Activated naive CD8-positive, alpha-beta T cell (primary cell): Measurements from ENCODE around the gene GPR42.

ENCODE experiments used
- H3K27ac Mint-ChIP-seq: one replicate; pipeline ENCODE4 v1.8.0; 2021; ENCODE audit warnings: mixed read lengths
- H3K27me3 Mint-ChIP-seq: one replicate; pipeline ENCODE4 v1.8.0; 2021; ENCODE audit warnings: mixed read lengths
- H3K36me3 Mint-ChIP-seq: one replicate; pipeline ENCODE4 v1.8.0; 2021; ENCODE audit warnings: mixed read lengths
- H3K4me1 Mint-ChIP-seq: one replicate; pipeline ENCODE4 v1.8.0; 2021; ENCODE audit warnings: low read depth, mixed read lengths
- H3K4me3 Mint-ChIP-seq: one replicate; pipeline ENCODE4 v1.8.0; 2021; ENCODE audit warnings: mild to moderate bottlenecking, mixed read lengths
- H3K9me3 Mint-ChIP-seq: one replicate; pipeline ENCODE4 v1.8.0; 2021; ENCODE audit warnings: low read depth, mixed read lengths

The GPR42 gene

DNA sequence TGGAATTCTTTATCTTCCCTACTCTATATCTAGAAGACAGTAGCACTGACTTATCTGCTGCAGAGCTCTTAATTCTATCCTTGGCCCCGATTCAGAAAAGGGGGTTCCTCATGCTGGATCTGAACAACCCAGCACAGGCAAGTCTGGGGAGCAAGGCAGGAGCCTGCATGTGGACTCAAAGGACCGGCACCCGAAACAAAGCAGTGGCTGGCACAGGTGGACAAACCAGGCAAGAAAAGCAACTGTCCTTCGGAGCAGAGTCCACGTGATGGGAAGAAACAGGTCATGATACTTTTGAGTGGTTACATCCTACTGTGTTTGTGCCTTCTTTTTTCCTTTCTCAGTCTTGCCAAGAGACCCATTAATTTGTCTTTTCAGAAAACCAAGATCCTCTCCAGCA lies 38.3 kb downstream of the GPR42 start:
- Mint-ChIP-seq H3K4me3 (no peak overlapping the region), H3K4me1 (no peaks in the 10 kb centered on the region), H3K27me3 (no peaks in the 10 kb centered on the region), H3K9me3 (no peaks in the 10 kb centered on the region), H3K36me3 (no peaks in the 10 kb centered on the region), H3K27ac (no peak overlapping the region)

DNA sequence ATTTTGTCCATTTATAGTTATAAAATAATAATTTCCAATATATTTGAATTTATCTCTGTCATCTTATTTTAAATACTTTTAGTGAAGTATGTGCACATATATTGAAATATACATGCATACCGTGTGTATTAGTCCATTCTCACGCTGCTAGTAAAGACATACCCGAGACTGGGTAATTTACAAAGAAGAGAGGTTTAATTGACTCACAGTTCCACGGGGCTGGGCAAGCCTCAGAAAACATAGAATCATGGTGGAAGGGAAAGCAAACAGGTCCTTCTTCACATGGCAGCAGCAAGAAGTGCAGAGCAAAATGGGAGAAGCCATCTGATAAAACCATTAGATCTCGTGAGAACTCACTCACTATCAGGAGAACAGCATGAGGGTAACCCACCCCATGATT lies 39.6 kb downstream of the GPR42 start:
- Mint-ChIP-seq H3K9me3 (no peaks in the 10 kb centered on the region), H3K4me3 (no peak overlapping the region), H3K27me3 (no peaks in the 10 kb centered on the region), H3K36me3 (no peaks in the 10 kb centered on the region), H3K4me1 (no peaks in the 10 kb centered on the region), H3K27ac (no peak overlapping the region)

DNA sequence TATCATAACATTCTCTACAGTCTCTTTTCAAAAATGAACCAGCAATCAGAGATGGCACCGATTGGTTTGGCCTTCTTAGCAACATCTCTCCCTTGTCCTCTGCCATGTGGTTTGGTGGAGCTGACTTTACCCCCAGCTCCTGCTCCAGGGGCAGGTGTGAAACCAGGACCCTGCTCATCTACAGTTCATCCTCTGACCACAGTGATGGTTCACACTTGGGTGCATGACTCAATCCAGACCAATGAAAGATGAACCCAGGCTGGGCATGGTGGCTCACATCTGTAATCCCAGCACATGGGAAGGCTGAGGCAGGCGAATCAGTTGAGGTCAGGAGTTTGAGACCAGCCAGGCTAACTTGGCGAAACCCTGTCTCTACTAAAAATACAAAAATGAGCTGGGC lies 43.6 kb downstream of the GPR42 start:
- no peaks in the 10 kb centered on the region for H3K9me3 Mint-ChIP-seq

DNA sequence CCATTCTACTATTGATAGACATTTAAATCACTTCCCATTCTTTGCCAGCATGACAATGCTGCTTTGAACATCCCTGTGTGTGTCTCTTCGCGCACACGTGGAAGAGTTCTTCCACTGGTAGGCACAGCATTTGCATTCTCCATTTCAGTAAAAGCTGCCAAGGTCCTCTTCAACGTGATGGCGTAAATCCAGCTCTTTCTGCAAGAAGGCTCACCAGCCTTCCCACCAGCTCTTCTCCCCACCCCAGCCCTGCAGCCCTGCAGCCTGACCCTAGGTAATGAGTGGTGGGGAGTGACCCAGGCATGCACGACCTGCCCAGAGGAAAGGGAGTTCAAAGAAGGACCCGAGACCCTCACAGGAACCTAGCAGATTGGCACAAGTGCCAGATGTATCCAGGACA lies 45.5 kb downstream of the GPR42 start:
- H3K27me3 Mint-ChIP-seq = peaks cover 4% of the 10 kb centered on the region
- H3K36me3 Mint-ChIP-seq = no peaks in the 10 kb centered on the region
- H3K4me3 Mint-ChIP-seq = no peak overlapping the region
- no peaks in the 10 kb centered on the region for H3K4me1 Mint-ChIP-seq
- H3K27ac Mint-ChIP-seq = no peak overlapping the region
- H3K9me3 Mint-ChIP-seq = no peaks in the 10 kb centered on the region

More for the DNA sequence above, 43.6 kb downstream of the GPR42 start:
- H3K4me1 Mint-ChIP-seq = no peaks in the 10 kb centered on the region
- no peaks in the 10 kb centered on the region for H3K36me3 Mint-ChIP-seq
- peaks cover 4% of the 10 kb centered on the region for H3K27me3 Mint-ChIP-seq
- no peak overlapping the region for H3K4me3 Mint-ChIP-seq
- H3K27ac Mint-ChIP-seq = no peak overlapping the region

DNA sequence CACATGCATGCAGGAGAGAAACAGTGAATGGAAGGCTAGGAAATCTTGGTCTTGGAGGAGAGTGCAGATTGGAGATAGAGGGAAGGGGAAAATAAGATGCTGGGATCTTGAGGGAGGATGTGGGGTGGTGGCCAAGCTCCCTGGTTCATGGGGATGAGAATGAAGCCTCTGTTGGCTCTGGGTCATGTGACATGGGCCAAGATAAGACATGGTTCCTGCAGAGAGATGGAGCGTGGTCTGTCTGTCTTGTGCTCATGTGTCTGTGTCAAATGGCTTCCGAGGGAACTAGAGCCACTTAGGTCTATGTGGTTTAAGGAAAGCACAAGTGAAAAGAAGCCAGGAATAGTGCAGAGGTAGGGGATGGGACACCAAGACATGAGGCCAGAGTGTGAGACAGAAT lies 46.4 kb downstream of the GPR42 start:
- Mint-ChIP-seq H3K36me3 (no peaks in the 10 kb centered on the region), H3K27ac (no peak overlapping the region), H3K27me3 (peaks cover 4% of the 10 kb centered on the region), H3K4me1 (no peaks in the 10 kb centered on the region), H3K9me3 (no peaks in the 10 kb centered on the region), H3K4me3 (no peak overlapping the region)

DNA sequence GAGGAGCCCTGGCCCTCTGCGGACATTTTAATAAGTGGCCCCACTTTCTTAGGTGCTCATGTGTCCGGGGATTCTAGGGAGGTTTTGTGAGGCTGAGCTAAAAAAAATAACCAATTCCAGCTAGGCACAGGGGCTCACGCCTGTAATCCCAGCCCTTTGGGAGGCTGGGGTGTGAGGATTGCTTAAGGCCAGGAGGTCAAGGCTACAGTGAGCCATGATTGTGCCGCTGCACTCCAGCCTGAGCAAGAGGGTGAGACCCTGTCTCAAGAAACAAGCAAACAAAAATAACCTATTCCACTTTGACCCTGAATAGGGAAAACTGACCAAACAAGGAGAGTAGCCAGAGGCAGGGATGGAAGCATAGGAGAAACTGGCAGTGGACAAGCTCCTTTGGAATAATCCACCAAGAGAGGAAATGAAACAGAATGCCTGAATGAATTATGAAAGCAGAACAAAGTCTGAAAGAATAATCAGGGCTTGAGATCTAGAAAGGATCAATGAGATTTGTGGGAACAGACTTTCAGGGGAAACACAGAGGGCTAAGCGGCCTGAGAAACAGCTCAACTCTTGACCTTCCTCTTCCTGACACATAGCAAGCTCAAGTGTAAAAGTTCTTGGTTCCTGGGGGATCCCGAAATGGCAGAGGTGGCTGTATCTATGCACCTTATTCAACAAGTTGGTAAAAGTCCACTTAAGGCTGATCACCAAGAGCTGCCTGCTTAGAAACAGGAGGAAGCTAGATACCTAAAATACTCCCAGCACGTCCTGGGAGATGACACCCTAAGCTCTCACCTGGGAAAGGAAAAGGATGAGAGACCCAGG lies 47.1 kb downstream of the GPR42 start:
- Mint-ChIP-seq H3K36me3 (no peaks in the 10 kb centered on the region), H3K9me3 (no peaks in the 10 kb centered on the region), H3K4me1 (no peaks in the 10 kb centered on the region), H3K4me3 (no peak overlapping the region), H3K27me3 (peaks cover 4% of the 10 kb centered on the region), H3K27ac (no peak overlapping the region)

DNA sequence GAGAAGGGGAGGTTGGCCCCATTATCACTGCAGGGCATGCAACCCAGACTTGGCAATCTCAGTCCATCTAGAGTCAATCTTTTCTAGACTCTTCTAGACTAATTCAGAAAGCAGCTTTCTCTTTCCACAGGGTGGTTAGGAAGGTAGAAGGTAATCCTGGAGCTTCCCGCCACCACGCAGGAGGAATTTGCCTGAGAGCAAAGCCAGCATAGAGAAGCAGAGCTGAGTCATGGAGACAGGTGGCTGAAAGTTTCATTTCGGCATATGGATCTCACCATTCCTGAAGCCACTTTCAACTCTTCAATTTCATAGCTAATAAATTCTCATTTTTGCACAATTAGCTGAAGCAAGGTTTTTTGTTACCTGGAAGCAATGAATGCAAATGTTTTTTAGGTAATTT lies 48.2 kb downstream of the GPR42 start:
- H3K36me3 Mint-ChIP-seq = no peaks in the 10 kb centered on the region
- H3K4me1 Mint-ChIP-seq = no peaks in the 10 kb centered on the region
- H3K27me3 Mint-ChIP-seq = peaks cover 4% of the 10 kb centered on the region

DNA sequence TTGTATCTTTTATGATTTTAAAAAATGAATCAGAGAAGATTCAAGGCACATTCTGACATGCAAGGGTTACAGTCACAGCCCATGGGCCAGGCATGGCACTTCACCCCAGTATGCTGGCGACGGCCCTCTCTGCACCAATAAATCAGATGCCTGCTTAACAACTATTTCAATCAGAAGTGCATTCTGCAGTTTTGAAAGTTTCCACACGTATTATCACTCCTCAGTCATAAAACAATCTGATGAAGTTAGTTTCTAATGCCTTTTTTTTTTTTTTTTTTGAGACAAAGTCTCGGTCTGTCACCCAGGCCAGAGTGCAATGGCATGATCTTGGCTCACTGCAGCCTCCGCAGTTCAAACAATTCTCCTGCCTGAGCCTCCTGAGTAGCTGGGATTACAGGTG lies 48.9 kb downstream of the GPR42 start:
- Mint-ChIP-seq H3K36me3 (no peaks in the 10 kb centered on the region), H3K9me3 (no peaks in the 10 kb centered on the region), H3K27me3 (peaks cover 4% of the 10 kb centered on the region), H3K27ac (no peak overlapping the region), H3K4me1 (no peaks in the 10 kb centered on the region), H3K4me3 (no peak overlapping the region)

More for the DNA sequence above, 48.2 kb downstream of the GPR42 start:
- Mint-ChIP-seq H3K27ac (no peak overlapping the region), H3K9me3 (no peaks in the 10 kb centered on the region), H3K4me3 (no peak overlapping the region)

DNA sequence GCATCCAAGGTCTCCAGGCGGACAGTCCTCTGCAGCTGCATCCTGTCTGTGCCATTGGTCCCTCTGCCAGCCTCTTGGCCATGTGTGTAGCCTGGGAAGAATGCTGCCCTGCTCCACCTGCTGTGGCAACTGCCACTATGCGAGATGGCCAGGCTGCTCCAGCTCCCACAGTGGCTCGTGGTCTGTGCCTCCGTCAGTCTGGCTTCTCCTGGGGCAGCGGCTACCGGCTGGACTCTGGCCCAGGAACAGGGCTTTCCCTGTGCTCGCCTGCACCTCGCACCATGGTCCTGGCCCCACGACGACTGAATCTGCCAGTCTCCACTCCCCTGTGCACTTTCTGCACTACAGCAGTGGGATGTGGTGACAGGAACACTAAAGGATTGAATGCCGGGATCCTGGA lies 50.5 kb downstream of the GPR42 start:
- H3K36me3 Mint-ChIP-seq = no peaks in the 10 kb centered on the region
- H3K9me3 Mint-ChIP-seq = no peaks in the 10 kb centered on the region
- H3K27ac Mint-ChIP-seq = no peak overlapping the region
- no peaks in the 10 kb centered on the region for H3K27me3 Mint-ChIP-seq
- H3K4me1 Mint-ChIP-seq = no peaks in the 10 kb centered on the region
- H3K4me3 Mint-ChIP-seq = no peak overlapping the region
